IMR-90 (cell line): Measurements from ENCODE around the gene PBOV1. TPM values are rescaled to one million over a fixed set of nuclear protein-coding genes. Genes with fewer than 3 reads are reported as not detected.

ENCODE experiments used
- ATAC-seq: fragments of 200-7000 bp; cut with Tn5 transposase; 2 replicates; pipeline ENCODE4 v1.9.1; 2020; ENCODE audit warnings: low read depth, mild to moderate bottlenecking, moderate library complexity
- BruUV-seq: library from RNA; stranded (reverse); fragments of 400-500 nt; replicated peaks from 2 replicates; lab custom pipeline; 2021; lab: Mats Ljungman, UMichigan
- CTCF ChIA-PET: fragments of 300-600 bp; formaldehyde crosslinking; extraction: SDS; loops from one replicate; lab custom pipeline; 2021; ENCODE audit warnings: antibody characterized with exemption; lab: Yijun Ruan, JAX
- POLR2A ChIA-PET: fragments of 300-600 bp; sonication (Branson Sonifier 250); formaldehyde crosslinking; loops from one replicate; lab custom pipeline; 2022; ENCODE audit warnings: antibody characterized with exemption; ENCODE audit not compliant: unreplicated experiment; lab: Charles Lee
- DNase-seq: peaks from one replicate; pipeline ENCODE4 v3.0.0; 2013
- H2AFZ ChIP-seq: replicated peaks from 2 replicates; pipeline ENCODE3; 2013; ENCODE audit warnings: low read length, mild to moderate bottlenecking; ENCODE audit not compliant: poor library complexity
- H2AK5ac ChIP-seq: 2 replicates; pipeline ENCODE4 v1.6.1; 2013; ENCODE audit warnings: low read depth, low read length, inconsistent platforms
- H2AK9ac ChIP-seq: replicated peaks from 2 replicates; pipeline ENCODE3; 2013; ENCODE audit warnings: mild to moderate bottlenecking, low read depth, low read length, moderate library complexity; ENCODE audit not compliant: poor library complexity
- H2BK120ac ChIP-seq: 2 replicates; pipeline ENCODE4 v1.6.1; 2013; ENCODE audit warnings: low read depth, low read length, inconsistent platforms
- H2BK15ac ChIP-seq: 3 replicates; pipeline ENCODE4 v1.6.1; 2013; ENCODE audit warnings: low read depth, low read length, inconsistent platforms
- H2BK20ac ChIP-seq: 2 replicates; pipeline ENCODE4 v1.6.1; 2013; ENCODE audit warnings: low read depth, mild to moderate bottlenecking, inconsistent platforms, low read length, moderate library complexity
- H2BK5ac ChIP-seq: 2 replicates; pipeline ENCODE4 v1.6.1; 2013; ENCODE audit warnings: mild to moderate bottlenecking, low read depth, low read length, inconsistent platforms; ENCODE audit not compliant: poor library complexity, severe bottlenecking
- H3K14ac ChIP-seq: replicated peaks from 2 replicates; pipeline ENCODE4 v1.6.1; 2013; ENCODE audit warnings: low read depth, low read length, inconsistent platforms
- H3K18ac ChIP-seq: 2 replicates; pipeline ENCODE4 v1.6.1; 2013; ENCODE audit warnings: low read depth, low read length, control low read depth
- H3K23ac ChIP-seq: 2 replicates; pipeline ENCODE4 v1.6.1; 2013; ENCODE audit warnings: low read depth, low read length, inconsistent platforms
- H3K27ac ChIP-seq: 2 replicates; pipeline ENCODE4 v1.5.1; 2013; ENCODE audit warnings: mild to moderate bottlenecking, control low read depth, low read length; ENCODE audit not compliant: insufficient read depth
- H3K27me3 ChIP-seq: 2 replicates; pipeline ENCODE4 v1.6.1; 2013; ENCODE audit warnings: low read length; ENCODE audit not compliant: control insufficient read depth, insufficient read depth
- H3K36me3 ChIP-seq: 2 replicates; pipeline ENCODE4 v1.6.1; 2013; ENCODE audit warnings: low read length, mixed read lengths; ENCODE audit not compliant: control insufficient read depth, insufficient read depth
- H3K4ac ChIP-seq: 2 replicates; pipeline ENCODE4 v1.6.1; 2013; ENCODE audit warnings: low read depth, low read length, inconsistent platforms
- H3K4me1 ChIP-seq: 2 replicates; pipeline ENCODE4 v1.6.1; 2013; ENCODE audit warnings: low read length, mixed read lengths; ENCODE audit not compliant: control insufficient read depth, insufficient read depth
- H3K4me2 ChIP-seq: 2 replicates; pipeline ENCODE4 v1.6.1; 2013; ENCODE audit warnings: low read depth, mild to moderate bottlenecking, control low read depth, low read length, moderate library complexity
- H3K4me3 ChIP-seq: 2 replicates; pipeline ENCODE4 v1.5.1; 2013; ENCODE audit warnings: low read depth, mild to moderate bottlenecking, control low read depth, low read length, moderate library complexity; ENCODE audit not compliant: insufficient read depth
- H3K56ac ChIP-seq: 2 replicates; pipeline ENCODE4 v1.6.1; 2013; ENCODE audit warnings: low read length, inconsistent platforms; ENCODE audit not compliant: insufficient read depth; ENCODE audit errors: extremely low read depth
- H3K79me1 ChIP-seq, 2 experiments: 2 replicates each; pipeline ENCODE4 v1.6.1; 2013; ENCODE audit warnings: low read length in 2 of 2, inconsistent platforms in 1 of 2, low read depth in 1 of 2
- H3K9ac ChIP-seq: 2 replicates; pipeline ENCODE4 v1.6.1; 2013; ENCODE audit warnings: low read depth, low read length, control low read depth
- H3K9me1 ChIP-seq: 2 replicates; pipeline ENCODE4 v1.6.1; 2013; ENCODE audit warnings: low read length, inconsistent platforms; ENCODE audit not compliant: insufficient read depth
- H3K9me3 ChIP-seq: 2 replicates; pipeline ENCODE4 v1.6.1; 2013; ENCODE audit warnings: low read length; ENCODE audit not compliant: control insufficient read depth, insufficient read depth
- H4K20me1 ChIP-seq: 2 replicates; pipeline ENCODE4 v1.6.1; 2013; ENCODE audit warnings: low read length, inconsistent platforms; ENCODE audit not compliant: insufficient read depth
- H4K5ac ChIP-seq: 2 replicates; pipeline ENCODE4 v1.6.1; 2013; ENCODE audit warnings: mild to moderate bottlenecking, low read depth, low read length, control low read depth
- H4K8ac ChIP-seq, 2 experiments: 2 replicates each; pipeline ENCODE4 v1.6.1; 2013; ENCODE audit warnings: low read depth in 2 of 2, low read length in 2 of 2, control low read depth in 1 of 2, inconsistent platforms in 1 of 2
- H4K91ac ChIP-seq: 2 replicates; pipeline ENCODE4 v1.6.1; 2013; ENCODE audit warnings: low read depth, low read length, inconsistent platforms; ENCODE audit not compliant: insufficient read depth
- BHLHE40 ChIP-seq: fragments of 150-350 bp; IDR thresholded peaks from 2 replicates; pipeline ENCODE4 v1.6.1; 2016; ENCODE audit warnings: mild to moderate bottlenecking, low read depth, low read length
- CEBPB ChIP-seq: IDR thresholded peaks from 2 replicates; pipeline ENCODE4 v1.6.1; 2012; ENCODE audit warnings: low read depth, low read length, improper control_type of control experiment
- CHD1 ChIP-seq: IDR thresholded peaks from 2 replicates; pipeline ENCODE4 v1.6.1; 2012; ENCODE audit warnings: low read depth, low read length, improper control_type of control experiment
- FOS ChIP-seq: fragments of 150-350 bp; IDR thresholded peaks from 2 replicates; pipeline ENCODE4 v1.6.1; 2016; ENCODE audit warnings: low read depth, low read length
- MAFK ChIP-seq: IDR thresholded peaks from 2 replicates; pipeline ENCODE4 v1.6.1; 2012; ENCODE audit warnings: low read depth, low read length, improper control_type of control experiment
- MAZ ChIP-seq: IDR thresholded peaks from 2 replicates; pipeline ENCODE4 v1.6.1; 2012; ENCODE audit warnings: low read depth, mild to moderate bottlenecking, low read length, improper control_type of control experiment, moderate library complexity, borderline replicate concordance
- MXI1 ChIP-seq: IDR thresholded peaks from 2 replicates; pipeline ENCODE4 v1.6.1; 2012; ENCODE audit warnings: low read depth, mild to moderate bottlenecking, low read length, moderate library complexity, borderline replicate concordance
- NFE2L2 ChIP-seq: fragments of 150-350 bp; IDR thresholded peaks from 2 replicates; pipeline ENCODE4 v1.6.1; 2016; ENCODE audit warnings: low read depth, mild to moderate bottlenecking, low read length
- POLR2A ChIP-seq: IDR thresholded peaks from 2 replicates; pipeline ENCODE4 v1.6.1; 2012; ENCODE audit warnings: mild to moderate bottlenecking, low read depth, low read length
- RAD21 ChIP-seq: IDR thresholded peaks from 2 replicates; pipeline ENCODE4 v1.6.1; 2012; ENCODE audit warnings: low read length, improper control_type of control experiment
- RCOR1 ChIP-seq: IDR thresholded peaks from 2 replicates; pipeline ENCODE4 v1.6.1; 2012; ENCODE audit warnings: mild to moderate bottlenecking, low read length, improper control_type of control experiment; ENCODE audit not compliant: insufficient replicate concordance
- RFX5 ChIP-seq: IDR thresholded peaks from 2 replicates; pipeline ENCODE4 v1.8.0; 2012; ENCODE audit warnings: low read depth, mild to moderate bottlenecking, low read length, moderate library complexity
- SMC3 ChIP-seq: fragments of 150-350 bp; IDR thresholded peaks from 2 replicates; pipeline ENCODE4 v1.6.1; 2016; ENCODE audit warnings: low read depth, mild to moderate bottlenecking, antibody characterized with exemption, low read length, moderate library complexity
- WGBS, 2 experiments: methylation state at CpG; one replicate each; pipeline versions ENCODE4 v1.1.5 to v1.1.7; 2013; ENCODE audit warnings: missing lambda C conversion rate in 2 of 2; ENCODE audit not compliant: insufficient read length in 1 of 2; ENCODE audit errors: extremely low coverage in 2 of 2; 5-methylcytosine and 5-hydroxymethylcytosine counted together
- dilution Hi-C: fragments of 300-500 bp; cut with HindIII; formaldehyde crosslinking; loops from one replicate; pipeline ENCODE4 v1.14.3; 2018; ENCODE audit warnings: low sequenced_read_pairs; ENCODE audit not compliant: unreplicated experiment
- in situ Hi-C: fragments of 300-500 bp; cut with MboI; formaldehyde crosslinking; loops from 3 replicates; pipeline ENCODE4 v1.14.3; 2019; ENCODE audit warnings: low sequenced_read_pairs, inconsistent platforms, mixed read lengths
- intact Hi-C: fragments of 100-400 bp; cut with micrococcal nuclease; formaldehyde crosslinking; loops from 2 replicates; pipeline ENCODE4 v1.10.0; 2022
- polyA plus RNA-seq, 3 experiments: library from polyadenylated mRNA; depleted of rRNA; stranded (reverse); fragments of >200 nt; gene quantifications; 2 replicates each; pipeline ENCODE4 v1.2.3, GENCODE V29; 2012; ENCODE audit warnings: low replicate concordance in 1 of 3
- total RNA-seq: library from RNA; depleted of rRNA; stranded (reverse); fragments of >200 nt; gene quantifications from 2 replicates; pipeline ENCODE4 v1.2.3, GENCODE V29; 2012
- TF ChIP-seq, protein P1 (sequence below): fragments of 150-350 bp; IDR thresholded peaks from 2 replicates; pipeline ENCODE4 v1.6.1; 2016; ENCODE audit warnings: low read depth, mild to moderate bottlenecking, low read length, moderate library complexity, borderline replicate concordance
- TF ChIP-seq, protein P2 (sequence below): fragments of 150-350 bp; IDR thresholded peaks from 2 replicates; pipeline ENCODE4 v1.6.1; 2017; ENCODE audit warnings: mild to moderate bottlenecking, antibody characterized with exemption, low read length, low read depth
- TF ChIP-seq, protein P3 (sequence below): conservative IDR thresholded peaks from 2 replicates; pipeline ENCODE4 v1.5.1; 2012; ENCODE audit warnings: mild to moderate bottlenecking, low read depth, low read length, improper control_type of control experiment

PBOV1 gene
- total and polyA plus RNA-seq, 2 of the 4 experiments (the other 2 are of a cell fraction): not detected

DNA sequence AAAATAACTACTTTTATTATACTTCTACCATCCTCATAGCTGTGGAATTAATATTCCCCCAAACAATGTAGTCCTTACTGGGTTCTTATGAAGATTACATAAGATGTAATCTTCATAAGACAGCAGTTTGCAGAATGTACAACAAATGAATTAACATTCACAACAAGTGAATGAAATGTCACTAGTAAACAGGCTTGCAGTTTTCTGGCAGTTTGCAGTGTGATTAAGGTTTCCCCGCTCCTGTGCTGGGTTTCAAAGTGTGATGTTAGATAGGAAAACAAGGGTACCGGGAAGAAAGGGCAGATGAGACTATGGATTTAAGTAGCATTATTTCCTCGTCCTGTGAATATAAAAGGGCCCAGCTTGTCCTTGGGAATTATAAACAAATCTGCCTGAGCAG, 34.1 kb downstream of the PBOV1 start:
- no peak overlapping the region for H3K23ac ChIP-seq
- no peak overlapping the region for H3K56ac ChIP-seq
- no peak overlapping the region for H2BK5ac ChIP-seq
- H3K4me3 ChIP-seq: no peak overlapping the region
- dilution Hi-C loops (no loop called here), intact Hi-C loops (no loop called here), in situ Hi-C loops (no loop called here)
- no peaks in the 10 kb centered on the region for H3K4me1 ChIP-seq
- H2BK20ac ChIP-seq: no peak overlapping the region
- ChIA-PET POLR2A (no interaction called here), CTCF (no interaction called here)
- no TSS peak for BruUV-seq
- no peak overlapping the region for H2AK5ac ChIP-seq
- H3K9me1 ChIP-seq: no peaks in the 10 kb centered on the region
- no peak overlapping the region for H3K4ac ChIP-seq
- H3K14ac ChIP-seq: no peak overlapping the region
- H2BK15ac ChIP-seq: no peak overlapping the region
- no peak overlapping the region for H4K91ac ChIP-seq
- no peak for DNase-seq
- no peak overlapping the region for H4K8ac ChIP-seq
- no peak for ATAC-seq
- H3K27me3 ChIP-seq: peaks cover 19% of the 10 kb centered on the region
- H3K36me3 ChIP-seq: no peaks in the 10 kb centered on the region
- no peaks in the 10 kb centered on the region for H4K20me1 ChIP-seq
- no peak overlapping the region for H4K5ac ChIP-seq
- no peak for TF ChIP-seq RCOR1
- no peak for TF ChIP-seq FOS
- no peak for TF ChIP-seq RAD21
- TF ChIP-seq, protein P1, sequence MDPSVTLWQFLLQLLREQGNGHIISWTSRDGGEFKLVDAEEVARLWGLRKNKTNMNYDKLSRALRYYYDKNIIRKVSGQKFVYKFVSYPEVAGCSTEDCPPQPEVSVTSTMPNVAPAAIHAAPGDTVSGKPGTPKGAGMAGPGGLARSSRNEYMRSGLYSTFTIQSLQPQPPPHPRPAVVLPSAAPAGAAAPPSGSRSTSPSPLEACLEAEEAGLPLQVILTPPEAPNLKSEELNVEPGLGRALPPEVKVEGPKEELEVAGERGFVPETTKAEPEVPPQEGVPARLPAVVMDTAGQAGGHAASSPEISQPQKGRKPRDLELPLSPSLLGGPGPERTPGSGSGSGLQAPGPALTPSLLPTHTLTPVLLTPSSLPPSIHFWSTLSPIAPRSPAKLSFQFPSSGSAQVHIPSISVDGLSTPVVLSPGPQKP: no peak
- TF ChIP-seq BHLHE40: no peak
- no peak for TF ChIP-seq CEBPB
- TF ChIP-seq NFE2L2: no peak
- TF ChIP-seq MAZ: no peak
- no peak for TF ChIP-seq MXI1
- TF ChIP-seq RFX5: no peak
- no peak for TF ChIP-seq CHD1
- TF ChIP-seq MAFK: no peak
- TF ChIP-seq SMC3: no peak
- TF ChIP-seq, protein P2, sequence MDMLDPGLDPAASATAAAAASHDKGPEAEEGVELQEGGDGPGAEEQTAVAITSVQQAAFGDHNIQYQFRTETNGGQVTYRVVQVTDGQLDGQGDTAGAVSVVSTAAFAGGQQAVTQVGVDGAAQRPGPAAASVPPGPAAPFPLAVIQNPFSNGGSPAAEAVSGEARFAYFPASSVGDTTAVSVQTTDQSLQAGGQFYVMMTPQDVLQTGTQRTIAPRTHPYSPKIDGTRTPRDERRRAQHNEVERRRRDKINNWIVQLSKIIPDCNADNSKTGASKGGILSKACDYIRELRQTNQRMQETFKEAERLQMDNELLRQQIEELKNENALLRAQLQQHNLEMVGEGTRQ: no peak
- no peak for TF ChIP-seq POLR2A
- TF ChIP-seq, protein P3, sequence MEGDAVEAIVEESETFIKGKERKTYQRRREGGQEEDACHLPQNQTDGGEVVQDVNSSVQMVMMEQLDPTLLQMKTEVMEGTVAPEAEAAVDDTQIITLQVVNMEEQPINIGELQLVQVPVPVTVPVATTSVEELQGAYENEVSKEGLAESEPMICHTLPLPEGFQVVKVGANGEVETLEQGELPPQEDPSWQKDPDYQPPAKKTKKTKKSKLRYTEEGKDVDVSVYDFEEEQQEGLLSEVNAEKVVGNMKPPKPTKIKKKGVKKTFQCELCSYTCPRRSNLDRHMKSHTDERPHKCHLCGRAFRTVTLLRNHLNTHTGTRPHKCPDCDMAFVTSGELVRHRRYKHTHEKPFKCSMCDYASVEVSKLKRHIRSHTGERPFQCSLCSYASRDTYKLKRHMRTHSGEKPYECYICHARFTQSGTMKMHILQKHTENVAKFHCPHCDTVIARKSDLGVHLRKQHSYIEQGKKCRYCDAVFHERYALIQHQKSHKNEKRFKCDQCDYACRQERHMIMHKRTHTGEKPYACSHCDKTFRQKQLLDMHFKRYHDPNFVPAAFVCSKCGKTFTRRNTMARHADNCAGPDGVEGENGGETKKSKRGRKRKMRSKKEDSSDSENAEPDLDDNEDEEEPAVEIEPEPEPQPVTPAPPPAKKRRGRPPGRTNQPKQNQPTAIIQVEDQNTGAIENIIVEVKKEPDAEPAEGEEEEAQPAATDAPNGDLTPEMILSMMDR: no peak
- no peak overlapping the region for H3K4me2 ChIP-seq
- H2AFZ ChIP-seq: no peak overlapping the region
- H2BK120ac ChIP-seq: no peak overlapping the region
- no CpG with 5 or more reads among the region's 3 CpGs for WGBS, 2 experiments
- H2AK9ac ChIP-seq: no peak overlapping the region
- H3K9ac ChIP-seq: no peak overlapping the region
- H3K18ac ChIP-seq: no peak overlapping the region
- H3K27ac ChIP-seq: no peak overlapping the region
- no peaks in the 10 kb centered on the region for H3K79me1 ChIP-seq
- H3K9me3 ChIP-seq: no peaks in the 10 kb centered on the region
